Measurements from ENCODE around the gene AXIN2.
A peak's percentile ranks its signal among the peaks of the same experiment; 100 is the strongest.

- TF ChIP-seq CTCF (IDR thresholded peaks at IDR 0.05) = no peak
- TF ChIP-seq POLR2A (IDR thresholded peaks at IDR 0.05) = peak in 1 of 2 donors; percentile 9
These were observed 1.4 kb downstream of the AXIN2 start for GRCh38 chr17:65559804-65560627.

All from vagina (tissue), 2 donors.